Activated naive CD8-positive, alpha-beta T cell treated with anti-CD3 and anti-CD28 coated beads, Interleukin-2, amount 50 U/mL, for 24 hours (primary cell): ENCODE measurements around the gene ME2.
"Not testable (repeated sequence)": the region's sequence is repeated elsewhere in the genome, so short reads cannot be mapped to it uniquely, and the experiment has no call there.

ENCODE experiments used
- ATAC-seq: fragments of 150-1000 bp; cut with Tn5 transposase; one replicate; pipeline ENCODE4 v1.10.0; 2021
- DNase-seq: peaks from one replicate; pipeline ENCODE4 v3.0.0; 2021
- H3K27ac Mint-ChIP-seq: one replicate; pipeline ENCODE4 v1.8.0; 2021; ENCODE audit warnings: mild to moderate bottlenecking, mixed read lengths
- H3K27me3 Mint-ChIP-seq: one replicate; pipeline ENCODE4 v1.8.0; 2021; ENCODE audit warnings: mixed read lengths
- H3K36me3 Mint-ChIP-seq: one replicate; pipeline ENCODE4 v1.8.0; 2021; ENCODE audit warnings: low read depth, mixed read lengths
- H3K4me1 Mint-ChIP-seq: one replicate; pipeline ENCODE4 v1.8.0; 2021; ENCODE audit warnings: mixed read lengths
- H3K4me3 Mint-ChIP-seq: one replicate; pipeline ENCODE4 v1.8.0; 2021; ENCODE audit warnings: mild to moderate bottlenecking, moderate library complexity, mixed read lengths
- H3K9me3 Mint-ChIP-seq: one replicate; pipeline ENCODE4 v1.8.0; 2021; ENCODE audit warnings: mixed read lengths

Gene ME2

GRCh38 chr18:50878345-50879301, at the start of gene ME2:
TSS of gene ME2 (plus strand) at chr18:50879118. CDS start at chr18:50895821, 16,703 bp downstream.
- Mint-ChIP-seq H3K9me3 (no peaks in the 10 kb centered on the region), H3K36me3 (peaks cover 14% of the 10 kb centered on the region), H3K27ac (peak within 1 kb of the TSS; percentile 98), H3K4me1 (peaks cover 34% of the 10 kb centered on the region), H3K27me3 (peaks cover 4% of the 10 kb centered on the region), H3K4me3 (peak within 1 kb of the TSS; percentile 93)
- DNase-seq, result peak; percentile 92
- ATAC-seq, result peak; percentile 96

GRCh38 chr18:50829644-50830043, 49.3 kb upstream of the ME2 start:
- no peak overlapping the region for H3K4me3 Mint-ChIP-seq
- no peaks in the 10 kb centered on the region for H3K4me1 Mint-ChIP-seq
- no peaks in the 10 kb centered on the region for H3K9me3 Mint-ChIP-seq
- no peak for DNase-seq
- H3K27me3 Mint-ChIP-seq, result peaks cover 3% of the 10 kb centered on the region
- no peaks in the 10 kb centered on the region for H3K36me3 Mint-ChIP-seq
- no peak for ATAC-seq
- no peak overlapping the region for H3K27ac Mint-ChIP-seq

- Mint-ChIP-seq H3K27ac (no peak overlapping the region), H3K36me3 (no peaks in the 10 kb centered on the region), H3K9me3 (no peaks in the 10 kb centered on the region), H3K4me1 (no peaks in the 10 kb centered on the region), H3K4me3 (no peak overlapping the region), H3K27me3 (peaks cover 3% of the 10 kb centered on the region)
- ATAC-seq, result no peak
- no peak for DNase-seq
Measured at GRCh38 chr18:50830544-50830943, 48.4 kb upstream of the ME2 start.

- no peak overlapping the region for H3K27ac Mint-ChIP-seq
- no peak for ATAC-seq
- DNase-seq, result no peak
- no peaks in the 10 kb centered on the region for H3K9me3 Mint-ChIP-seq
- H3K36me3 Mint-ChIP-seq, result no peaks in the 10 kb centered on the region
- peaks cover 3% of the 10 kb centered on the region for H3K27me3 Mint-ChIP-seq
- no peak overlapping the region for H3K4me3 Mint-ChIP-seq
- peaks cover 6% of the 10 kb centered on the region for H3K4me1 Mint-ChIP-seq
Measured at GRCh38 chr18:50832754-50833153, 46.2 kb upstream of the ME2 start.

- not testable (repeated sequence) for H3K4me3 Mint-ChIP-seq, DNase-seq, H3K4me1 Mint-ChIP-seq, H3K9me3 Mint-ChIP-seq, H3K36me3 Mint-ChIP-seq, H3K27ac Mint-ChIP-seq, ATAC-seq, H3K27me3 Mint-ChIP-seq
Measured at GRCh38 chr18:50833496-50833895, 45.4 kb upstream of the ME2 start.

- ATAC-seq (no peak), DNase-seq (no peak)
- Mint-ChIP-seq H3K27ac (no peak overlapping the region), H3K4me3 (no peak overlapping the region), H3K4me1 (peaks cover 6% of the 10 kb centered on the region), H3K36me3 (no peaks in the 10 kb centered on the region), H3K9me3 (no peaks in the 10 kb centered on the region), H3K27me3 (peaks cover 3% of the 10 kb centered on the region)
Measured at GRCh38 chr18:50836521-50836957, 42.4 kb upstream of the ME2 start.

GRCh38 chr18:50839341-50839740, 39.6 kb upstream of the ME2 start:
- no peak for ATAC-seq
- Mint-ChIP-seq H3K4me1 (peaks cover 6% of the 10 kb centered on the region), H3K36me3 (no peaks in the 10 kb centered on the region), H3K4me3 (no peak overlapping the region), H3K27ac (no peak overlapping the region), H3K9me3 (no peaks in the 10 kb centered on the region), H3K27me3 (no peaks in the 10 kb centered on the region)
- DNase-seq, result no peak

- no peak overlapping the region for H3K4me3 Mint-ChIP-seq
- H3K4me1 Mint-ChIP-seq, result peaks cover 6% of the 10 kb centered on the region
Measured at GRCh38 chr18:50839996-50840395, 38.9 kb upstream of the ME2 start.

GRCh38 chr18:50842846-50843245, 36.1 kb upstream of the ME2 start:
- Mint-ChIP-seq H3K27ac (no peak overlapping the region), H3K36me3 (no peaks in the 10 kb centered on the region), H3K9me3 (no peaks in the 10 kb centered on the region), H3K4me3 (no peak overlapping the region), H3K4me1 (no peaks in the 10 kb centered on the region), H3K27me3 (no peaks in the 10 kb centered on the region)
- ATAC-seq (no peak), DNase-seq (no peak)

More at GRCh38 chr18:50839996-50840395, 38.9 kb upstream of the ME2 start:
- ATAC-seq, result no peak
- H3K27me3 Mint-ChIP-seq, result no peaks in the 10 kb centered on the region
- H3K9me3 Mint-ChIP-seq, result no peaks in the 10 kb centered on the region
- DNase-seq, result no peak
- H3K36me3 Mint-ChIP-seq, result no peaks in the 10 kb centered on the region
- H3K27ac Mint-ChIP-seq, result no peak overlapping the region

- Mint-ChIP-seq H3K27ac (no peak overlapping the region), H3K27me3 (no peaks in the 10 kb centered on the region), H3K4me3 (no peak overlapping the region), H3K36me3 (no peaks in the 10 kb centered on the region), H3K9me3 (no peaks in the 10 kb centered on the region), H3K4me1 (no peaks in the 10 kb centered on the region)
- ATAC-seq, result no peak
- no peak for DNase-seq
Measured at GRCh38 chr18:50844554-50844953, 34.4 kb upstream of the ME2 start.

- Mint-ChIP-seq H3K9me3 (no peaks in the 10 kb centered on the region), H3K4me1 (no peaks in the 10 kb centered on the region), H3K27me3 (no peaks in the 10 kb centered on the region), H3K27ac (no peak overlapping the region), H3K4me3 (no peak overlapping the region), H3K36me3 (no peaks in the 10 kb centered on the region)
- ATAC-seq (no peak), DNase-seq (no peak)
Measured at GRCh38 chr18:50844960-50845359, 34.0 kb upstream of the ME2 start.

GRCh38 chr18:50847192-50847591, 31.7 kb upstream of the ME2 start:
- Mint-ChIP-seq H3K27ac (no peak overlapping the region), H3K9me3 (no peaks in the 10 kb centered on the region), H3K4me1 (no peaks in the 10 kb centered on the region), H3K36me3 (no peaks in the 10 kb centered on the region), H3K27me3 (no peaks in the 10 kb centered on the region), H3K4me3 (no peak overlapping the region)
- no peak for ATAC-seq
- DNase-seq, result no peak

- ATAC-seq (no peak), DNase-seq (no peak)
- Mint-ChIP-seq H3K4me3 (no peak overlapping the region), H3K27me3 (no peaks in the 10 kb centered on the region), H3K36me3 (no peaks in the 10 kb centered on the region), H3K4me1 (no peaks in the 10 kb centered on the region), H3K9me3 (no peaks in the 10 kb centered on the region), H3K27ac (no peak overlapping the region)
Measured at GRCh38 chr18:50848061-50848551, 30.8 kb upstream of the ME2 start.

GRCh38 chr18:50848991-50849390, 29.9 kb upstream of the ME2 start:
- peaks cover under 1% of the 10 kb centered on the region for H3K27me3 Mint-ChIP-seq
- no peaks in the 10 kb centered on the region for H3K4me1 Mint-ChIP-seq
- no peak overlapping the region for H3K27ac Mint-ChIP-seq
- ATAC-seq (no peak), DNase-seq (no peak)
- no peak overlapping the region for H3K4me3 Mint-ChIP-seq
- no peaks in the 10 kb centered on the region for H3K36me3 Mint-ChIP-seq
- H3K9me3 Mint-ChIP-seq, result no peaks in the 10 kb centered on the region

- Mint-ChIP-seq H3K36me3 (no peaks in the 10 kb centered on the region), H3K27ac (no peak overlapping the region), H3K27me3 (peaks cover 5% of the 10 kb centered on the region), H3K9me3 (no peaks in the 10 kb centered on the region), H3K4me3 (no peak overlapping the region), H3K4me1 (no peaks in the 10 kb centered on the region)
- DNase-seq, result no peak
- ATAC-seq, result no peak
Measured at GRCh38 chr18:50849419-50849821, 29.5 kb upstream of the ME2 start.
